Naive thymus-derived CD8-positive, alpha-beta T cell (primary cell): ENCODE data around the gene ATXN1. TPM values are rescaled to one million over a fixed set of nuclear protein-coding genes. Genes with fewer than 3 reads are reported as not detected.

ENCODE experiments used
- ATAC-seq, 2 donors: fragments of 150-1000 bp; cut with Tn5 transposase in 1 of 2; sonication (Bioruptor Pico), chemical (Tn5 transposase) in 1 of 2; 1 replicate in 1 of 2; 2 replicates in 1 of 2; pipeline ENCODE4 v1.10.0; 2021; ENCODE audit warnings: mild to moderate bottlenecking in 2 of 2, moderate library complexity in 2 of 2
- POLR2A ChIA-PET: fragments of 350-600 bp; sonication (Branson Sonifier 250); formaldehyde crosslinking; loops from one replicate; lab custom pipeline; 2021; ENCODE audit warnings: antibody characterized with exemption; lab: Charles Lee
- DNase-seq, 10 donors: peaks; one replicate each; pipeline versions ENCODE4 v3.0.0 to v3.0.0-alpha.2; 2020 to 2022
- H3K27ac Mint-ChIP-seq, 10 donors: one replicate each; pipeline ENCODE4 v1.8.0; 2020 to 2022; ENCODE audit warnings: mild to moderate bottlenecking in 10 of 10, mixed read lengths in 10 of 10, moderate library complexity in 4 of 10, inconsistent platforms in 1 of 10
- H3K27me3 Mint-ChIP-seq, 5 donors: one replicate each; pipeline ENCODE4 v1.8.0; 2021 to 2022; ENCODE audit warnings: mixed read lengths in 5 of 5
- H3K36me3 Mint-ChIP-seq, 3 donors: one replicate each; pipeline ENCODE4 v1.8.0; 2020 to 2022; ENCODE audit warnings: mixed read lengths in 3 of 3, mild to moderate bottlenecking in 2 of 3, inconsistent platforms in 1 of 3
- H3K4me1 Mint-ChIP-seq, 4 donors: one replicate each; pipeline ENCODE4 v1.8.0; 2021 to 2022; ENCODE audit warnings: mixed read lengths in 4 of 4
- H3K4me3 Mint-ChIP-seq, 10 donors: one replicate each; pipeline ENCODE4 v1.8.0; 2020 to 2022; ENCODE audit warnings: mild to moderate bottlenecking in 10 of 10, mixed read lengths in 10 of 10, moderate library complexity in 6 of 10, inconsistent platforms in 1 of 10
- H3K9me3 Mint-ChIP-seq, 9 donors: one replicate each; pipeline ENCODE4 v1.8.0; 2020 to 2022; ENCODE audit warnings: mixed read lengths in 9 of 9, mild to moderate bottlenecking in 3 of 9, inconsistent platforms in 1 of 9, moderate library complexity in 1 of 9
- polyA plus RNA-seq, 3 donors: library from polyadenylated mRNA; unstranded; fragments of 300-500 nt; fragmentation: Illumina TruSeq; gene quantifications; one replicate each; pipeline ENCODE4 v1.2.3, GENCODE V29; 2021
- total RNA-seq, 8 experiments: library from RNA in 2 of 8; stranded (reverse) in 2 of 8; gene quantifications; one replicate each; pipeline ENCODE4 v1.2.3 and lab custom pipeline; 2021 to 2026

The ATXN1 gene
- total and polyA plus RNA-seq, 5 experiments from 2014 or later: 2.7 to 42.3 (median 8.2) TPM

GRCh38 chr6:16302721-16303552, 458.3 kb downstream of the ATXN1 start:
- Mint-ChIP-seq H3K27ac (no peak overlapping the region), H3K36me3 (peaks cover 0 to 37% (median 2%) of the 10 kb centered on the region in 3 donors), H3K9me3 (no peaks in the 10 kb centered on the region), H3K4me1 (no peaks in the 10 kb centered on the region), H3K4me3 (no peak overlapping the region), H3K27me3 (no peaks in the 10 kb centered on the region)
- no peak for ATAC-seq
- POLR2A ChIA-PET: no interaction called here
- no peak for DNase-seq

DNA sequence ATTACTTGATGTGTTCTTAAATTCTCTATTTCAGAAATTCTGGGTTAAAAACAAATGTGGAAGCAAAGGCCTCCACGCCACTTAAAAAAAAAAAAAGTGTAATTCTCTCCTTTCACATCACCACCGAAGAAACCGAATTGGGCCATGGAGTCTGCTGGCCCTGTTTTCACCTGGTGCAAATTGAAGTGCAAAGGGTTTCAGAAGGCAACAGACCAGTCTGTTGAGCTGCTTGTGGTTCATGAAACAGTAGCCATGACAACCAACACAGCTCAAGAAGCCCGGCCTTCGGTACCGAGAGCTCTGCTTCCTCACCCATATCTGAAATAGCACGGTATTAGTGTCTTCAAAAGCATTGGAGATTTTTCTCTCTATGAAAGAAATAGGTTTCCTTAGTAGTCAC, 459.7 kb downstream of the ATXN1 start:
- no peak for ATAC-seq
- H3K36me3 Mint-ChIP-seq: peaks cover 0 to 35% (median 2%) of the 10 kb centered on the region in 3 donors
- POLR2A ChIA-PET: no interaction called here
- H3K27me3 Mint-ChIP-seq: no peaks in the 10 kb centered on the region
- H3K9me3 Mint-ChIP-seq: no peaks in the 10 kb centered on the region
- H3K27ac Mint-ChIP-seq: no peak overlapping the region
- no peak overlapping the region for H3K4me3 Mint-ChIP-seq
- DNase-seq: no peak
- H3K4me1 Mint-ChIP-seq: no peaks in the 10 kb centered on the region

GRCh38 chr6:16299861-16300260, 461.4 kb downstream of the ATXN1 start:
- POLR2A ChIA-PET: no interaction called here
- Mint-ChIP-seq H3K27me3 (no peaks in the 10 kb centered on the region), H3K4me3 (no peak overlapping the region), H3K9me3 (no peaks in the 10 kb centered on the region), H3K4me1 (no peaks in the 10 kb centered on the region), H3K27ac (peak overlapping the region in 1 of 10 donors; percentile 14), H3K36me3 (peaks cover 0 to 25% (median 2%) of the 10 kb centered on the region in 3 donors)
- DNase-seq (no peak), ATAC-seq (no peak)

DNA sequence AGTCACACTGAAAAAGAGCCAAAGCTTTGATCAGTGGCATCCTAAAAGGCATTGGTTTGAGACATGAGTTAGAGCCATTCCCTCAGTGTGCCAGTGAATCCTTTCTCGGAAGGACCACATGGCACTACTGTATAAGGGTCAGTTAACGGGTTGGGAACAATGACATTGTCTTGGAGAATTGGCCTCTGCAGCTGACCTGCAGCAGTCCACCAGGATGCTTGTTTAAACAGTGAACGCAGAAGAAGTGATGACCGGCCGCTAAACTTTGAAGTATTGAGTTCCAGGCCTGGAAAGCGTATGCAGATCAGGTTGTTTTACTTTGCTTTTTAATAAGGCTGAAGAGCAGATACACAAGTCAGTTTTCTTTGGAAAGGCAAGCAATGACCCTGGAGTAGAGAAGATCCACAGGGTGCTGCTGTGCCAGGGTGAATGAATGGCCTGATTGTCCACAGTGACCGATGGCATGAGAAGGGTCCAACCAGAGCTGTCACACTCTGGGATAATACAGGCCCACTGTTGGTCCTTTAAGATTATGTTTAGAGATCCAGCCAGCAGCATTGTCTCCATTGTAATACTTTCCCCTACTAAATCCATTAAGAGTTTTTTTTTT, 465.1 kb downstream of the ATXN1 start:
- H3K27ac Mint-ChIP-seq: peak overlapping the region in 1 of 10 donors; percentile 66
- peaks cover 0 to 2% (median 0%) of the 10 kb centered on the region in 3 donors for H3K36me3 Mint-ChIP-seq
- H3K9me3 Mint-ChIP-seq: no peaks in the 10 kb centered on the region
- H3K27me3 Mint-ChIP-seq: no peaks in the 10 kb centered on the region
- no peaks in the 10 kb centered on the region for H3K4me1 Mint-ChIP-seq
- POLR2A ChIA-PET: interaction anchor here (0.7 kb wide), 2 partner anchors 12 to 21 kb away, joined by 4 to 7 read pairs; no protein-coding TSS in a partner anchor
- no peak overlapping the region for H3K4me3 Mint-ChIP-seq
- DNase-seq (no peak), ATAC-seq (no peak)

DNA sequence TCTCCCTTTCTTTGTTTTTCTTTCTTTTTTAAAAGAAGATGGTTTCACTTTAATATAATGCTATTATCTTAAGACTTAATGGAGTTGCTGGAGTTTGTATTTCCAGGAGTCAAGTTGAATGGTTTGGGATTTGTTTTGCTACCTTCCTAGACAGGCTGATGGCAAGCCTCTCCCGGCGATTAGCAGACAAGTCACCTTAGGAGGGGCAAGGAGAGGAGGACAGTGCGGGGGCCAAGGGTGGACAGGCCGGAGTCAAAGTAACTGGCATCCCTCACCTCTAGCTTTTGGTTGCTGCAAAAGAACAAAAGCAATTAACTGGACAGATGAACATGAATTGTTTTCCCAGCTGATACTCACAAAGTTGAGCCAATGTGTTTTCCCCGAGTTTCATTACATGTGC, 465.8 kb downstream of the ATXN1 start:
- Mint-ChIP-seq H3K27ac (peak overlapping the region in 1 of 10 donors; percentile 73), H3K4me3 (no peak overlapping the region), H3K36me3 (peaks cover 0 to 2% (median 0%) of the 10 kb centered on the region in 3 donors), H3K9me3 (no peaks in the 10 kb centered on the region), H3K4me1 (no peaks in the 10 kb centered on the region), H3K27me3 (no peaks in the 10 kb centered on the region)
- DNase-seq (no peak), ATAC-seq (no peak)
- POLR2A ChIA-PET: no interaction called here

DNA sequence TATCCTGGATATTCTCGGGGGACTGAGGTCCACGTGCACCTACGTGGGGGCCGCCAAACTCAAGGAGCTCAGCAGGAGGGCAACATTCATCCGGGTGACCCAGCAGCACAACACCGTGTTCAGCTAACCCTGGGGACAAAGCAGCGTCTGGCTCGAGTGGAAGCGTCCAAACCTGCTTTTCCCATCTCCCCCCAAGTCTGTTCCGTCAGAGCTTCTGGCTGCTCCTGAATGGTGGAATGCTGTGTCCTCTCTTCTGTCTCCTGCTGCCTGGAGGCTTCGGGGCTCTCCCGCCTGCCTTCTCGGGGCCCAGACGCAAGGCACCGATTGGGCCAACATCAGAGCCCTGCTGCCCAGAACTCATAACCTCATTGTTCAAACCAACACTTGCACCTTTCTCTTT, 466.2 kb downstream of the ATXN1 start:
- Mint-ChIP-seq H3K36me3 (peaks cover 0 to 2% (median 0%) of the 10 kb centered on the region in 3 donors), H3K4me3 (no peak overlapping the region), H3K27me3 (no peaks in the 10 kb centered on the region), H3K9me3 (no peaks in the 10 kb centered on the region), H3K4me1 (no peaks in the 10 kb centered on the region), H3K27ac (peak overlapping the region in 1 of 10 donors; percentile 31)
- DNase-seq (no peak), ATAC-seq (no peak)
- POLR2A ChIA-PET: no interaction called here

- H3K27ac Mint-ChIP-seq: peak overlapping the region in 1 of 10 donors; percentile 69
- H3K4me3 Mint-ChIP-seq: no peak overlapping the region
- POLR2A ChIA-PET: no interaction called here
- DNase-seq (no peak), ATAC-seq (no peak)
- no peaks in the 10 kb centered on the region for H3K4me1 Mint-ChIP-seq
- H3K9me3 Mint-ChIP-seq: no peaks in the 10 kb centered on the region
- H3K36me3 Mint-ChIP-seq: no peaks in the 10 kb centered on the region
- H3K27me3 Mint-ChIP-seq: no peaks in the 10 kb centered on the region
These were observed 466.9 kb downstream of the ATXN1 start for GRCh38 chr6:16294371-16294770.

DNA sequence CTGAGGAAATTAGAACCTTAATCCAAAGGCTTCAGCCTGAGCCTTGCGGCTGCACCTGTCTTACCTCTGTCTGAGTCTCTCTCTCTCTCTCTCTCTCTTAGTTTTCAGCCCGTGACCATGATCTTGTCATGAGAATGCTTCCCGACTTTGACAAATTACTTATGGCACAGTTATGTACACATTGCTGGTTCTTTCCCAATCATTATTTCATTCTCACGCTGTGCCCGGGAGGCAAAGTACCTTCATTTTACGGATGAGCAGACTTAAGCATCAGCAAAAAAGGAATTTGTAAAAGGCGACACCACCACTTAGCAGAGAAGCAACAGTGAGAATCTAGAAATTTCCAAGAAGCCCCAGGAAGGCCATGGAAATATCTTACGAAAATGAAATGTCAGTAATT, 468.3 kb downstream of the ATXN1 start:
- POLR2A ChIA-PET: no interaction called here
- no peaks in the 10 kb centered on the region for H3K27me3 Mint-ChIP-seq
- DNase-seq (no peak), ATAC-seq (no peak)
- no peaks in the 10 kb centered on the region for H3K36me3 Mint-ChIP-seq
- H3K9me3 Mint-ChIP-seq: no peaks in the 10 kb centered on the region
- H3K4me3 Mint-ChIP-seq: no peak overlapping the region
- H3K4me1 Mint-ChIP-seq: no peaks in the 10 kb centered on the region
- H3K27ac Mint-ChIP-seq: no peak overlapping the region

DNA sequence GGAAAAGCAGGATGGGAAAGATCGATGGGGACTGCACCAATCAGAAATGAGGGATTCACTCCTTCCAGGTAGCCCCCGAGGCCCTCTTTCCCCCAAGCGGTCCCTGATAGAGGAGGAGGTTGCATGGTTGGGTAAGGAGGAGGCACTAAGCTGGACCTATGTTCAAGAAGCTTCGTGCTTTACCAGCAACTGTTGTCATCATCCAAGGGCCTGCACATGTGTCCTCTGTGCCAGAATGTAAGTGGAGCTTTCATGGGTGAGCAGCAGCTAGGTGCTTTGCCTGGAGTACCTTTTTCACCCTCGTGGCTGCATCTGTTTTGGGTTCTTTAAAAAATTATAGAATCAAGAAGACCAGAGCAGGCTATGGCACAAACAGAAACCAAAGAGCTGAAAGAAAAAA, 468.8 kb downstream of the ATXN1 start:
- POLR2A ChIA-PET: no interaction called here
- ATAC-seq (no peak), DNase-seq (no peak)
- no peak overlapping the region for H3K27ac Mint-ChIP-seq
- no peaks in the 10 kb centered on the region for H3K4me1 Mint-ChIP-seq
- H3K9me3 Mint-ChIP-seq: no peaks in the 10 kb centered on the region
- H3K27me3 Mint-ChIP-seq: no peaks in the 10 kb centered on the region
- H3K4me3 Mint-ChIP-seq: no peak overlapping the region
- no peaks in the 10 kb centered on the region for H3K36me3 Mint-ChIP-seq

DNA sequence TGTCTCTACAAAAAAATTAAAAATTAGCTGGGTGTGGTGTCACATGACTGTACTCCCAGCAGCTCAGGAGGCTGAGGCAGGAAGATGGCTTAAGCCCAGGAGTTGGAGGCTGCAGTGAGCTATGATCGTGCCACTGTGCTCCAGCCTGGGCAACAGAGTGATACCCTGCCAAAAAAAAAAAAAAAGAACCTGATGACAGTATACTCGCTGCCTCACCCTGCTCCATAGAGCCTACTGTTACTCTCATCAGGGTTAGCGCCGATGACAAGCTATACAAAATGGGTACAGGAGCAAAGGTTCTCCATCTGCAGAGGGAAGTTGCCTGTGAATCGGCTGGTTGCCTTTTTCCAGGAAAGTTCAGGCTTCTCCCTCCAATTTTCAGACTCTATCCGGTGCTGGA, 469.5 kb downstream of the ATXN1 start:
- POLR2A ChIA-PET: no interaction called here
- Mint-ChIP-seq H3K27ac (no peak overlapping the region), H3K9me3 (no peaks in the 10 kb centered on the region), H3K27me3 (no peaks in the 10 kb centered on the region), H3K4me1 (no peaks in the 10 kb centered on the region), H3K36me3 (no peaks in the 10 kb centered on the region), H3K4me3 (no peak overlapping the region)
- DNase-seq (no peak), ATAC-seq (no peak)

DNA sequence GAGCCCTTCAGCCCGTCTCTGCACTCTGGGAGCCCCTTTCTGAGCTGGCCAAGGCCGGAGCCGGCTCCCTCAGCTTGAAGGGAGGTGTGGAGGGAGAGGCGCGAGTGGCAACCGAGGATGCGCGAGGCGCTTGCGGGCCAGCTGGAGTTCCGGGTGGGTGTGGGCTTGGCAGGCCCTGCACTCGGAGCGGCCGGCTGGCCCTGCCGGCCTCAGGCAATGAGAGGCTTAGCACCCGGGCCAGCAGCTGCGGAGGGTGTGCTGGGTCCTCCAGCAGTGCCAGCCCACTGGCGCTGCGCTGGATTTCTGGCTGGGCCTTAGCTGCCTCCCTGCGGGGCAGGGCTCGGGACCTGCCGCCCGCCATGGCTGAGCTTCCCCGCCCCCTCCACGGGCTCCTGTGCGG, 473.1 kb downstream of the ATXN1 start:
- Mint-ChIP-seq H3K9me3 (no peaks in the 10 kb centered on the region), H3K4me1 (peaks cover 0 to 1% (median 0%) of the 10 kb centered on the region in 4 donors), H3K36me3 (no peaks in the 10 kb centered on the region), H3K27ac (no peak overlapping the region), H3K27me3 (no peaks in the 10 kb centered on the region), H3K4me3 (no peak overlapping the region)
- POLR2A ChIA-PET: no interaction called here
- ATAC-seq: no peak
- DNase-seq: no peak

DNA sequence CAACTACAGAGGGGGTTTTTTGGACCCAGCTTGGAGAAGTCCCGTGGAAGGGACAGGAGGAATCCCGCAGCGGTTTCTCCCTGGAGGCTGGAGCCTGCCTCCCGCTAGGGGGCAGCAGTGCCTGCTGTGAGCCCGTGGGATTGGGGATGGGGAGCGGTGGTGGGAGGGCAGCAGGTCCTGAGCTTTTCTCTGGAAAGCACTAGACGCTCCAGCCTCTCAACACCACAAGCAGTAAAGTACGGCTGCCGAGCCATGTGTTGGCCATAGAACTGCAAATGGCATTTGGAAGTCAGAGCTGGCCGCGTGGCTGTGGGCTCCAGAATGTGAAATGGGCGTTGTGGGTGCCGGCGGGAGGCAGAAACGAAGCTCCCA, 475.1 kb downstream of the ATXN1 start:
- Mint-ChIP-seq H3K9me3 (no peaks in the 10 kb centered on the region), H3K36me3 (no peaks in the 10 kb centered on the region), H3K27ac (no peak overlapping the region), H3K4me1 (peaks cover 0 to 1% (median 0%) of the 10 kb centered on the region in 4 donors), H3K27me3 (no peaks in the 10 kb centered on the region), H3K4me3 (no peak overlapping the region)
- DNase-seq: no peak
- POLR2A ChIA-PET: no interaction called here
- ATAC-seq: no peak

DNA sequence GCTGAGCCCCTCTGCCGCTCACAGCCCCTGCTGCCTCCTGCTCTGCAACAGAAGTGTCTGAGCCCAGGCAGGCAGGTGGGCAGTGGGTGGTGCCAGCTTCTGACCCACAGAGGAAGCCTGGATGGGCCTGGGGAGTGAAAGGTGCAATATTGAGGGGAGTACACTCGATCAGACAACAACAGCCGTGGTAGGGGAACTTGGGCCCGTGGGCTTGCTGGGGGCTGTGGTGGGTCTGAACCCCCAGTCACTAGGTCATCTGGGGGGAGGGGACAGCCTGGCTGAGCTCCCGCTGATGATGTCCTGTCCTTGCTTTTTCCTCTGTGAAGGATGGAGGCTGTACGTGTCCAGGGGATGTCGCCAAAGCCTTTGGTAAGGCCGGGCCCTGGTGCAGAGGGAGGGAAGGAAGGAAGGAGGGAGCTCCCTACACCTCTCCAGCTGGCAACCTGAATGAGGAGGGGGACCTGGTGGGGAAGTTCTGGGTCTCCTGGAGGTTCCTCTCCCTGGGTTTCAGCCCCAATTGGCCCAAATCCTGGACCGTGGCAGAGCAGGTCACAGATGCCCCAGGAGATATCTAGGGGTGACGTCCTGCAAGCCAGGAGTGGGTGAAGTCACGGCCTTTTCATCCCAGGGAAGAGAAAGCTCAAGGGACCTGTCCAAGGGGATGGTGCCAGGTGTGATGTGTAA, 475.7 kb downstream of the ATXN1 start:
- H3K27ac Mint-ChIP-seq: peak overlapping the region in 1 of 10 donors; percentile 48
- DNase-seq (no peak), ATAC-seq (no peak)
- H3K4me1 Mint-ChIP-seq: peaks cover 0 to 1% (median 0%) of the 10 kb centered on the region in 4 donors
- POLR2A ChIA-PET: no interaction called here
- H3K36me3 Mint-ChIP-seq: no peaks in the 10 kb centered on the region
- H3K9me3 Mint-ChIP-seq: no peaks in the 10 kb centered on the region
- H3K4me3 Mint-ChIP-seq: no peak overlapping the region
- H3K27me3 Mint-ChIP-seq: no peaks in the 10 kb centered on the region
